Osteocyte (in vitro differentiated cells): ENCODE data around the gene VGLL3. TPM values are rescaled to one million over a fixed set of nuclear protein-coding genes. Genes with fewer than 3 reads are reported as not detected.

Experiments used
- DNase-seq: peaks from one replicate; pipeline ENCODE4 v3.0.0; 2021; ENCODE audit warnings: mixed read lengths; ENCODE audit not compliant: unreplicated experiment; ENCODE audit errors: extremely low spot score
- H3K27ac Mint-ChIP-seq: one replicate; pipeline ENCODE4 v1.8.0; 2021; ENCODE audit warnings: mild to moderate bottlenecking, mixed read lengths; ENCODE audit not compliant: unreplicated experiment
- H3K27me3 Mint-ChIP-seq: one replicate; pipeline ENCODE4 v1.8.0; 2021; ENCODE audit warnings: mixed read lengths; ENCODE audit not compliant: unreplicated experiment
- H3K36me3 Mint-ChIP-seq: one replicate; pipeline ENCODE4 v1.8.0; 2021; ENCODE audit warnings: mixed read lengths; ENCODE audit not compliant: unreplicated experiment
- H3K4me1 Mint-ChIP-seq: one replicate; pipeline ENCODE4 v1.8.0; 2021; ENCODE audit warnings: mixed read lengths; ENCODE audit not compliant: unreplicated experiment
- H3K4me3 Mint-ChIP-seq: one replicate; pipeline ENCODE4 v1.8.0; 2021; ENCODE audit warnings: mild to moderate bottlenecking, moderate library complexity, mixed read lengths; ENCODE audit not compliant: unreplicated experiment
- H3K9me3 Mint-ChIP-seq: one replicate; pipeline ENCODE4 v1.8.0; 2021; ENCODE audit warnings: mixed read lengths; ENCODE audit not compliant: unreplicated experiment
- CTCF ChIP-seq: fragments of 200-600 bp; sonication (generic); IDR thresholded peaks from 2 replicates; pipeline ENCODE4 v1.5.0; 2021; ENCODE audit warnings: antibody characterized with exemption, mild to moderate bottlenecking, moderate library complexity
- long read RNA-seq: library from polyadenylated mRNA; unstranded; transcript quantifications from one replicate; pipeline ENCODE4 v2.0.0, GENCODE V29; 2021
- total RNA-seq: library from RNA; stranded (reverse); gene quantifications from 2 replicates; pipeline ENCODE4 v1.2.1, GENCODE V29; 2021

The VGLL3 gene
- total RNA-seq, result 528 and 587 TPM in 2 replicates
- long read RNA-seq, full-length matches to known transcripts, result 5 of 211 reads
- long read RNA-seq, partial matches to known transcripts, result 18 of 211 reads
- long read RNA-seq, other reads (novel, unspliced or antisense), result 188 of 211 reads

- Mint-ChIP-seq H3K27ac (peak within 1 kb of the TSS; percentile 99), H3K4me1 (peaks cover 48% of the 10 kb centered on the region), H3K9me3 (no peaks in the 10 kb centered on the region), H3K4me3 (peak within 1 kb of the TSS; percentile 95), H3K27me3 (no peaks in the 10 kb centered on the region), H3K36me3 (peaks cover 35% of the 10 kb centered on the region)
- DNase-seq, result peak; percentile 98
- TF ChIP-seq CTCF, result peak; percentile 52
These were observed at the start of gene VGLL3 for GRCh38 chr3:86990734-86991481. Gene VGLL3 (minus strand): TSS chr3:86991149. CDS start chr3:86990743, 406 bp downstream.

GRCh38 chr3:87037652-87038051 lies 46.7 kb upstream of the VGLL3 start:
- DNase-seq, result no peak
- H3K36me3 Mint-ChIP-seq, result no peaks in the 10 kb centered on the region
- H3K9me3 Mint-ChIP-seq, result peaks cover 7% of the 10 kb centered on the region
- H3K4me1 Mint-ChIP-seq, result no peaks in the 10 kb centered on the region
- no peak overlapping the region for H3K27ac Mint-ChIP-seq
- no peak for TF ChIP-seq CTCF
- no peak overlapping the region for H3K4me3 Mint-ChIP-seq
- H3K27me3 Mint-ChIP-seq, result no peaks in the 10 kb centered on the region

- H3K9me3 Mint-ChIP-seq, result peaks cover 7% of the 10 kb centered on the region
- no peak for DNase-seq
- H3K4me3 Mint-ChIP-seq, result no peak overlapping the region
- no peaks in the 10 kb centered on the region for H3K4me1 Mint-ChIP-seq
- H3K27me3 Mint-ChIP-seq, result no peaks in the 10 kb centered on the region
- TF ChIP-seq CTCF, result no peak
- H3K27ac Mint-ChIP-seq, result no peak overlapping the region
- no peaks in the 10 kb centered on the region for H3K36me3 Mint-ChIP-seq
These were observed 45.7 kb upstream of the VGLL3 start for GRCh38 chr3:87036671-87037070.

- Mint-ChIP-seq H3K27me3 (no peaks in the 10 kb centered on the region), H3K4me3 (no peak overlapping the region), H3K9me3 (peaks cover 7% of the 10 kb centered on the region), H3K27ac (no peak overlapping the region), H3K36me3 (no peaks in the 10 kb centered on the region), H3K4me1 (no peaks in the 10 kb centered on the region)
- no peak for TF ChIP-seq CTCF
- DNase-seq, result no peak
These were observed 44.4 kb upstream of the VGLL3 start for GRCh38 chr3:87035339-87035738.

GRCh38 chr3:87033205-87033604 lies 42.3 kb upstream of the VGLL3 start:
- Mint-ChIP-seq H3K9me3 (peaks cover 7% of the 10 kb centered on the region), H3K27ac (no peak overlapping the region), H3K4me1 (no peaks in the 10 kb centered on the region), H3K4me3 (no peak overlapping the region), H3K36me3 (peaks cover 2% of the 10 kb centered on the region), H3K27me3 (peaks cover 4% of the 10 kb centered on the region)
- no peak for DNase-seq
- TF ChIP-seq CTCF, result no peak
